Astrocyte of the spinal cord (primary cell): Measurements from ENCODE around the gene TPRA1.

ENCODE experiments used
- DNase-seq: peaks from one replicate; pipeline ENCODE4 v3.0.0; 2011; ENCODE audit warnings: low read depth, low spot score
- H3K4me3 ChIP-seq: 2 replicates; pipeline ENCODE4 v1.5.1; 2011; ENCODE audit warnings: low read depth, mild to moderate bottlenecking, low read length, moderate library complexity
- in situ Hi-C: cut with HindIII; loops from 2 replicates; pipeline ENCODE4 v1.10.0; 2017; ENCODE audit warnings: low sequenced_read_pairs
- TF ChIP-seq, protein P1 (sequence below): IDR thresholded peaks from 2 replicates; pipeline ENCODE4 v1.5.1; 2012; ENCODE audit warnings: low read depth, mild to moderate bottlenecking, low read length, inconsistent platforms

Gene TPRA1

DNA sequence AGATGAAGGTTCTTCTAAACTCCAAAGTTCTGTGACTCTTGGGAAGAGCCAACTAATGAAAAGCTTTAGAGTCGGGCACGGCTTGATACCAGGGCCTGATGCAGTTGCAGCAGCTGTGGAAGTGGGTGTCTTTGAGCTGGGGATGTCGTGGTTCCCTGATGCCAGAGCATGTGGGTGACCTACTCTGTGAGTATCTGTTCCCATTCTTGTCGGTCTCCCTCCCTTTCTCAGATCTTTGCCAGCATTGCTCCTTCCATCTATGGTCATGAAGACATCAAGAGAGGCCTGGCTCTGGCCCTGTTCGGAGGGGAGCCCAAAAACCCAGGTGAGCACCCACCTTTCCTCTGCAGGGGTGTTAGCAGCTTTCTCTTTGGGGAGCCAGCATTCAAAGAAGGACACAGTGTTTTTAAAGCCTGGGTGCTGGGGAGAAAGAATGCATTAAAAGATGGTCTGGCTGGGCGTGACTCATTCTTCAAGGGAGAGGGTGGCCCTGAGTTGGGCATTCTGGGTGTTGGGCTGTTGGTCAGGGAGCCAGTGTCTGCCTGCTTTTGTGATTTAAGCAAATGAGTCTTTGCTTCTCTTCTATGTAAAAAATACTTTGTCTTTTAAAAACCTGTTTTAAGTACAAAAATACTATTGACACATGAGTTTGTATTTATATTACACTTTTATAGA is 25.2 kb upstream of the TPRA1 start:
- no peak overlapping the region for H3K4me3 ChIP-seq
- TF ChIP-seq, protein P1, sequence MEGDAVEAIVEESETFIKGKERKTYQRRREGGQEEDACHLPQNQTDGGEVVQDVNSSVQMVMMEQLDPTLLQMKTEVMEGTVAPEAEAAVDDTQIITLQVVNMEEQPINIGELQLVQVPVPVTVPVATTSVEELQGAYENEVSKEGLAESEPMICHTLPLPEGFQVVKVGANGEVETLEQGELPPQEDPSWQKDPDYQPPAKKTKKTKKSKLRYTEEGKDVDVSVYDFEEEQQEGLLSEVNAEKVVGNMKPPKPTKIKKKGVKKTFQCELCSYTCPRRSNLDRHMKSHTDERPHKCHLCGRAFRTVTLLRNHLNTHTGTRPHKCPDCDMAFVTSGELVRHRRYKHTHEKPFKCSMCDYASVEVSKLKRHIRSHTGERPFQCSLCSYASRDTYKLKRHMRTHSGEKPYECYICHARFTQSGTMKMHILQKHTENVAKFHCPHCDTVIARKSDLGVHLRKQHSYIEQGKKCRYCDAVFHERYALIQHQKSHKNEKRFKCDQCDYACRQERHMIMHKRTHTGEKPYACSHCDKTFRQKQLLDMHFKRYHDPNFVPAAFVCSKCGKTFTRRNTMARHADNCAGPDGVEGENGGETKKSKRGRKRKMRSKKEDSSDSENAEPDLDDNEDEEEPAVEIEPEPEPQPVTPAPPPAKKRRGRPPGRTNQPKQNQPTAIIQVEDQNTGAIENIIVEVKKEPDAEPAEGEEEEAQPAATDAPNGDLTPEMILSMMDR, result no peak
- in situ Hi-C loops, result no loop called here
- DNase-seq, result no peak

DNA sequence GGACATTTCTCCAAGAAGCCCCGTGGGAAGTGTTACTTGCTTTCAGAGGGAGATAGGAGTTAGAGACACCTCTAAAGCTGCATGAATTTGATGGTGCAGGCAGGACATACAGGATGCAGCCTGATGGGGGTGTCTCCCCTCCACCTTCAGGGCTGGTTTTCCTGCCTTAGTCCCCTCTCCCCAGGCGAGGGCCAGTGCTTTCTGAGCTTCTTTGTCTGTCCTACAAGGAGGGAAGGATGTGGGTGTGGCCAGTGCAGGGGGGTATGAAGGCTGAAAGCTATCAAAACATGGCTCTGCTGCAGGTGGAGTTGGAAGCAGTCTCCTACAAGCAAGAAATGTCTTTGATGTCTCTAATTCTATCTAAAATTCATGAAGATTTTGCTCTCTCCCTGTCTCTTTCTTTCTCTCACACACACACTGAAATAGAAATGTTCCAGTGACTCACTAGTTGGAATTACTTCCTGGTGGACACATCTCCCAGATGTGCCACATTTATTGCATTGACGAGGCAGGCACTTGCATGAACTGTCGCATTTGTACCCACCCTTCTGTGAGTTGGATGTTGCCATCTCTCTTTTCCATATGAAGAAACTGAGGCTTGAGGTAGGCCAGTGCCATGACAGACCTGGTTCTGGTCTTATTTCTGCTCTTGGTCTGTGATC is 24.5 kb upstream of the TPRA1 start:
- TF ChIP-seq, protein P1, result no peak
- in situ Hi-C loops, result no loop called here

DNA sequence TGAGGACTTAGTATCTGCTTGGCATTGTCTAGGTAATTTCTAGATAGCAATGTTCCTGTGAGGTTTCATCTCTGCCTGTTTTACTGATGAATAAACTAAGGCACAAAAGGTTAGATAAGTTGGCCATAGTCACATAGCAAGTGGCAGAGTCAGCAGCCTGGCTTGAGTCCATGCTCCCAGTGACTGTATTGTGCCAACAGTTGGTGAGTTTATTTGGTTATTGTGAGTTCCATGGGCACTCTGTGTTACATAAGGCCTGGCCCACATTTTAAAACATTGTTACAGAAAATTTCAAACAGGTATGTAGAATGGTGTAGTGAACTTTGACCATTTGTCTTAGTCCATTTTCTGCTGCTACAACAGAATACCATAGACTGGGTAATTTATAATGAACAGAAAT is 22.9 kb upstream of the TPRA1 start:
- no peak overlapping the region for H3K4me3 ChIP-seq
- DNase-seq, result no peak
- in situ Hi-C loops, result no loop called here
- TF ChIP-seq, protein P1, result no peak

More for the DNA sequence above, 24.5 kb upstream of the TPRA1 start:
- no peak overlapping the region for H3K4me3 ChIP-seq
- DNase-seq, result no peak

DNA sequence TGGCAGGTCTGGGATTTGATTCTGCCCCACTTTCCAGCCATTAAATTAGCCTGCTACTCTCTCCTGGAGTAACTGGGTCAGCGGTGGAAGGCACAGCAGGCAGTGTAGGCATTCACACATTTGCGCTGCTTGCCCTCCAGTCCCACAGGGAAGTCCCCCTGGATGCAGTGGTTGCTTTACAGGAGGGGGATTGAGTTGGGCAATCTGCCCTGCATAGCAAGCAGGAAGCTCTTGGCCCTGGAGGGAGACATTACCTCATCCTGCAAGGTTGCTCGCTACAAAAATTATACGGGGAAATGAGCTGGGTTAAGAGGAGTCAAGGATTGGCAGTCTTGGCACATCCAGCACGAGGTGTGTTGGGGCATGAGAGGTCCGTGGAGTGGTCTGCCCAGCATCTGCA is 22.4 kb upstream of the TPRA1 start:
- peak; percentile 52 for DNase-seq
- TF ChIP-seq, protein P1, result no peak
- in situ Hi-C loops, result no loop called here
- H3K4me3 ChIP-seq, result no peak overlapping the region

DNA sequence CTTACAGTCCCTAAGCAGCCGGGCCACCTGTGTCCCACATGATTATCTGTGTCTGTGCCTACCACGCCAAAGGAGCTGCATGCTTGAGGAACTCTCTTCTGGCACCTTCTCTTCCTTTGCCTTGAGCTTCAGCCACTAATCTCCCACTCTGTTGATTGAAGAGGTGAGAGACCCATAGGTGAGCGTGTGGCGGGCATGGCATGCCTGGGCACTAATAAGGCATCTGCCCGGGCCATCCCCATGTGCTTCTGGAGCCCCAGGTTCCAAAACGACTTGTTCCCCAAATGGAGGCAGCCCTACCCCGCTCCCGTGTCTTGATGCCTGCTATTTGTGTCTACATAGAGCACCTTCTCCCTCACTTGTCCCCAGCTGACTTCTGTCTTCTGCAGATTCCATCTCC is 20.7 kb upstream of the TPRA1 start:
- in situ Hi-C loops, result no loop called here
- no peak for DNase-seq
- TF ChIP-seq, protein P1, result no peak
- no peak overlapping the region for H3K4me3 ChIP-seq

DNA sequence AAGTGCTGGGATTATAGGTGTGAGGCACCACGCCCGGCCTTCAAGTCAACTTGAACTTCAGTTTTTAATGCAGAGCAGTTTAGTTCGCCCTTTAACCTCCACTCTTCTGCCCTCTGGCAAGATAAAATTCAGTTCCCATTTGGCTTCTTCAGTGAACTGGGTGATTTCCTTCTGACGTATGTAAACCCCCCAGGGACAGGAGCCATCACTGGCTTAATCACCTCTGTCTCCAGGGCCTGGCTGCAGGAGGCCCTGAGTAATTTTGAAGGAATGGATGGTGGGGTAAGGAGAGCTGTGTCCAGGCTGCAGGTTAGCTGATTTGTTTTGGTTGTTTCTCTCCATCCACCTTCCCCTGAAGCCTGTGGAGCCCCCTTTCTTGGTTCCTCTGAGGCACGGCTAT is 19.6 kb upstream of the TPRA1 start:
- in situ Hi-C loops, result no loop called here
- TF ChIP-seq, protein P1, result no peak
- no peak overlapping the region for H3K4me3 ChIP-seq
- DNase-seq, result peak; percentile 27
